Brain microvascular endothelial cell (primary cell): ENCODE results near the gene GOLPH3.

Source experiments
- DNase-seq: peaks from one replicate; pipeline ENCODE4 v3.0.0-alpha.2; 2020
- H3K27ac ChIP-seq: fragments of 250-450 bp; sonication (Bioruptor Pico); 2 replicates; pipeline ENCODE4 v1.5.1; 2020; ENCODE audit warnings: mild to moderate bottlenecking, moderate library complexity
- H3K27me3 ChIP-seq: fragments of 250-450 bp; sonication (Bioruptor Pico); replicated peaks from 2 replicates; pipeline ENCODE4 v1.5.1; 2020; ENCODE audit warnings: mild to moderate bottlenecking
- H3K36me3 ChIP-seq: fragments of 250-450 bp; sonication (Bioruptor Pico); replicated peaks from 2 replicates; pipeline ENCODE4 v1.5.1; 2020; ENCODE audit warnings: mild to moderate bottlenecking
- H3K4me3 ChIP-seq: 2 replicates; pipeline ENCODE4 v1.5.1; 2011; ENCODE audit warnings: low read depth, mild to moderate bottlenecking, control low read depth, low read length, moderate library complexity
- in situ Hi-C: cut with HindIII; loops from 2 replicates; pipeline ENCODE4 v1.10.0; 2017; ENCODE audit warnings: low sequenced_read_pairs, low pct_ligation_motif_present
- TF ChIP-seq, protein P1 (sequence below): IDR thresholded peaks from 2 replicates; pipeline ENCODE4 v1.5.1; 2011; ENCODE audit warnings: low read depth, mild to moderate bottlenecking, moderate library complexity, low read length, control low read depth, inconsistent platforms; ENCODE audit errors: missing control alignments

Gene GOLPH3

DNA sequence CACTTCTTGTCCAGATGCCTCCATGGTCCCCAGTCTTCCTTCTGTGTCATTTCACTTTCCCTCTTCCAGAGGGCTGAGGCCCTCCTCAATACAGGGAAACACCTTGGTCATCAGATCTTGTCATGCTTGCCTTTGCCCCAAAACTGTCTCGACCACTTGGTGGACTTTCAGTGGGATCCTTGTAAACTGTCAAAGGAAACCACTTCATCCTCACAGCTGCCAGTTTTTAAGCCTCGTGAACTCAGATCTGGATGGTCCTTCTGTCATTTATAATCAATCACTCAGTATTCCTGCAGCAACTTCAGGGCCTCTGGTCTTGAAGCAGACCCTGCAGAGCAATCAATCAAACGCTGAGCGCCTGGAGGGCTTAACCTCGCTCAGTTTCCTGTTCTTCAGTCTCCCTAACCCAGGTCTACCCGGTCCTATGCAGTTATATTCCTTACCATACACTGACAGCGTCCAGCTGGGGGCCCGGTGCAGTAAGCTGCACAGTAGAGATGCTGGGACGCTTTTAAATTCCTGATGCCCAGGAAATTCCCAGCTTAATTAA, 74.6 kb downstream of the GOLPH3 start:
- H3K4me3 ChIP-seq = no peak overlapping the region
- H3K27ac ChIP-seq = no peak overlapping the region
- H3K36me3 ChIP-seq = peaks cover 34% of the 10 kb centered on the region
- no peaks in the 10 kb centered on the region for H3K27me3 ChIP-seq
- TF ChIP-seq, protein P1, sequence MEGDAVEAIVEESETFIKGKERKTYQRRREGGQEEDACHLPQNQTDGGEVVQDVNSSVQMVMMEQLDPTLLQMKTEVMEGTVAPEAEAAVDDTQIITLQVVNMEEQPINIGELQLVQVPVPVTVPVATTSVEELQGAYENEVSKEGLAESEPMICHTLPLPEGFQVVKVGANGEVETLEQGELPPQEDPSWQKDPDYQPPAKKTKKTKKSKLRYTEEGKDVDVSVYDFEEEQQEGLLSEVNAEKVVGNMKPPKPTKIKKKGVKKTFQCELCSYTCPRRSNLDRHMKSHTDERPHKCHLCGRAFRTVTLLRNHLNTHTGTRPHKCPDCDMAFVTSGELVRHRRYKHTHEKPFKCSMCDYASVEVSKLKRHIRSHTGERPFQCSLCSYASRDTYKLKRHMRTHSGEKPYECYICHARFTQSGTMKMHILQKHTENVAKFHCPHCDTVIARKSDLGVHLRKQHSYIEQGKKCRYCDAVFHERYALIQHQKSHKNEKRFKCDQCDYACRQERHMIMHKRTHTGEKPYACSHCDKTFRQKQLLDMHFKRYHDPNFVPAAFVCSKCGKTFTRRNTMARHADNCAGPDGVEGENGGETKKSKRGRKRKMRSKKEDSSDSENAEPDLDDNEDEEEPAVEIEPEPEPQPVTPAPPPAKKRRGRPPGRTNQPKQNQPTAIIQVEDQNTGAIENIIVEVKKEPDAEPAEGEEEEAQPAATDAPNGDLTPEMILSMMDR = no peak
- in situ Hi-C loops = no loop called here
- DNase-seq = no peak

DNA sequence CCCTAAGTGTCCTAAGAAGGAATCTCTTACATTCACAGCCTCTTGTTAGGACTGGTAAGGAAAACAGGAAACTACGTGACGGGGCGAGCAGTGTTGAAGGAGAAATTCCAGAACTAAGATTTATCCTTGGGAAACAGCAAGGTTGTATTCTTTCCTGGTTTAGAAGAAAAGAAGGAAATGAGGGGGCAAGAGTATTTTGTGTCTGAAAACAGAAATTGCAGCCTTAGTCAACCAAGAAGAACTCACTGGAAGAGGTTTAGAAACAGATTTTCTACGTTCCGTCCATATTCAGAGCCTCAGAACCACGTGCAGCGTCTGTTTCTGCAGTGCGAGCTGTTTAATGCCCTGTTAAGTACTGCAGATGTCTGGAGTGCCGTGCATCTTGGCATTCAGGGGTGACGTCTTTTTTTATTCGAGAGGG, 75.2 kb downstream of the GOLPH3 start:
- Histone ChIP-seq H3K4me3 (no peak overlapping the region), H3K36me3 (peaks cover 31% of the 10 kb centered on the region), H3K27ac (no peak overlapping the region), H3K27me3 (no peaks in the 10 kb centered on the region)
- DNase-seq = no peak
- in situ Hi-C loops = no loop called here
- TF ChIP-seq, protein P1 = no peak

DNA sequence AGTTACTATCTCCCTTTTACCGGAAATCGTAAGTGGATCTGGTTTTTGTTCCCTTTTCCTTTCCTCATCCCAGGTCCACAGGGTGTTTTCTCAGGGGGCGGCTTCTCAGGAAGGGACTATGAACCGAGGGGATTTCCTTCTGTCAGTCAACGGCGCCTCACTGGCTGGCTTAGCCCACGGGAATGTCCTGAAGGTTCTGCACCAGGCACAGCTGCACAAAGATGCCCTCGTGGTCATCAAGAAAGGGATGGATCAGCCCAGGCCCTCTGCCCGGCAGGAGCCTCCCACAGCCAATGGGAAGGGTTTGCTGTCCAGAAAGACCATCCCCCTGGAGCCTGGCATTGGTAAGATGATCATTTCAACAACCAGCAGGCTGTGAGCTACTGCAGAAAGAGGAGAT, 75.8 kb downstream of the GOLPH3 start:
- no peak overlapping the region for H3K4me3 ChIP-seq
- DNase-seq = no peak
- no peaks in the 10 kb centered on the region for H3K27me3 ChIP-seq
- in situ Hi-C loops = no loop called here
- TF ChIP-seq, protein P1 = no peak
- H3K27ac ChIP-seq = no peak overlapping the region
- peaks cover 25% of the 10 kb centered on the region for H3K36me3 ChIP-seq

DNA sequence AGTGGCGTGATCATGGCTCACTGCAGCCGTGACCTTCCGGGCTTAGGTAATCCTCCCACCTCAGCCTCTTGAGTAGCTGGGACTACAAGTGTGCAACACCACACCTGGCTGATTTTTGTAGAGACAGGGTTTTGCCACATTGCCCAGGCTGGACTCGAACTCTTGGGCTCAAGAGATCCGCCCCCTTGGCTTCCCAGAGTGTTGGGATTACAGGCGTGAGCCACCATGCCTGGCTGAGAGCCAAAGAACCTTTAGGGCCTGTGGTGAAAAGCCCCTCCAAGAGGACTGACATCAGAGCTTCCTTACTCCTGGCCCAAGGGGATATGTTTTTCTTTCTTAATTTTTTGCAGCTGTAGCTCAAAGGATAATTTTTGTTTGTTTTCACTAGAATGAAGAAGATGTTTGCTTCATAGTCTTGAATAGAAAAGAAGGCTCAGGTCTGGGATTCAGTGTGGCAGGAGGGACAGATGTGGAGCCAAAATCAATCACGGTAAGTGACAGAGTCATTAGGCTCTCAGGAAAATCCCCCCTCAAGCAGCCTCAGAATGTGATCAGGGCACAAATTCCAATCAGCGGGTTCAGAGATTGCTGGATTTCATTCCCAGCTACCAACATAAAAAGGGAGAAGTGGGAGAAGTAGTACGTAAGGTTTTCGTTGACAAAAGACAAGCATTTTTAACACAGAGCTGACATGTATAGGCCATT, 77.1 kb downstream of the GOLPH3 start:
- Histone ChIP-seq H3K36me3 (peaks cover 21% of the 10 kb centered on the region), H3K27ac (no peak overlapping the region), H3K4me3 (no peak overlapping the region), H3K27me3 (no peaks in the 10 kb centered on the region)
- TF ChIP-seq, protein P1 = no peak
- DNase-seq = no peak
- in situ Hi-C loops = no loop called here

- Histone ChIP-seq H3K36me3 (peaks cover 9% of the 10 kb centered on the region), H3K4me3 (no peak overlapping the region), H3K27ac (no peak overlapping the region), H3K27me3 (no peaks in the 10 kb centered on the region)
- in situ Hi-C loops = no loop called here
- TF ChIP-seq, protein P1 = no peak
- DNase-seq = no peak
These were observed 78.9 kb downstream of the GOLPH3 start for GRCh38 chr5:32095261-32095671.
